NOMO-1 treated with DMSO at 0.1 percent for 48 hours (cell line): ENCODE measurements around the gene PTPN14.
"Not testable (repeated sequence)": the region's sequence is repeated elsewhere in the genome, so short reads cannot be mapped to it uniquely, and the experiment has no call there.

Experiments used
- DNase-seq: peaks from one replicate; lab custom pipeline; 2025; ENCODE audit not compliant: unreplicated experiment; lab: John Stamatoyannopoulos, UW

PTPN14 gene

DNA sequence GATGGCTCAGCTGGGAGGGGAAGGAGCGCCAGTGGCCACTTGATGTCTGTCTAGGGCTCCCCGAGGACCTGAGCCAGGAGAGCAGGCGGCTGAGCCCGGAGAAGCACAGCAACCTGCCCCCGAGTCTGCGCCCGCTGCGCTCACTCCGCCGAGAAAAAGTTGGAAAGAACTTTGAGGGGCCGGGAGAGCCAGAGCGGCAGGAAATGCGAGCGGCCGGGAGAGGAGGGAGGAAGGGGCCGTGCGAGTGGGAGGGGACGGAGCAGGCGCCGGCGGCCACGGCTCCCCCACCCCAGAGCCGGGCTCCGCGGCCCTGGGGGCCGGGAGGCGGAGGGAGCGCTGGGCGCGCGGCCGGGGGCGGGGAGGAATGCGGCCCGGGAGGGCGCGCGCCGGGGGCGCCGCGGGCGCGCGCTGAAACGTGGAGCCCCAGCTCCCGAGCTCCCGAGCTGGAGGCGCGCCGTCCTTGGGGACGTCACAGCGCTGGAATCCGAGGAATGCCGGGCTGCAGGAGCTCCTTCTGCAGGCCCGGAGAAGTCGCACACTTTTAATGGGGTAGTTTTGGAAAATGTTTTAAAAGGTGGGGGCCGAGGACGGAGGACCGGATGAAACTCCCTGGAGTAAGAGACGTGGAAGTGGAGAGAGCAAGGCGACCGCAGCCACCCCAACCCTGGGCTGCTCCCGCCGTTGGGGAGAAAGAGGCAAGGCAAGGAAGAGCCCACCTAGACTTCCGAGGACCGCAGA, at the start of gene PTPN14:
PTPN14 (minus strand) TSS at position 167 of the 738 bp plus-strand sequence. CDS start 86,799 bp downstream, outside the sequence.
- DNase-seq = peak; percentile 4

DNA sequence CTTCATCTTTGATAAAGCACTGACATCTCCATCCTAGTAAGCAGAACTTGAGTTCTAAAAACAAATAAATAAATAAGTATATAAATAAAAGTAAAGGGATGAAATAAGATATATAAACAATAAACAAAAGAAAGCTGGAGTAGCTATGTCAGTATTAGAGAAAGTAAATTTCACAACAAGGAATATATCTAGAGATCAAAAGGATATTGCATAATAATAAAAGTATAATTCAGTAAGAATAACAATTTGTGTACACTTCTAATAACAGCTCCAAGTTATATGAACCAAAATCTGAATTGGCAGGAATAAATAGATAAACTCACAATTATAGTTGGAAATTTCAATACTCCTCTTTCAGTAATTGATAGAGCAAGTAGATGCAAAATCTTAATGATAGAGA, 41.8 kb upstream of the PTPN14 start:
- no peak for DNase-seq

DNA sequence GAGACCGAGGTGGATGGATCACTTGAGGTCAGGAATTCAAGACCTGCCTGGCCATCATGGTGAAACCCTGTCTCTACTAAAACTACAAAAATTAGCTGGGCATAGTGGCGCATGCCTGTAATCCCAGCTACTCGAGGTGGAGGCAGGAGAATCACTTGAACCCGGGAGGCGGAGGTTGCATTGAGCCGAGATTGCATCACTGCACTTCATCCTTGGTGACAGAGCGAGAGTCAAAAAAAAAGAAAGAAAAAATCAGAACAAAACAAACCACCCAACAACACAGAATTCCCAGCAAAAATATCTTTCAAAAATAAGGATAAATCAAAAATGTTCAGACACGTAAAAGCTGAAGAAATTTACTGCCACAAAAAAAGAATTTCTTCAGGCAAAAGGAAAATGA, 40.5 kb upstream of the PTPN14 start:
- not testable (repeated sequence) for DNase-seq

DNA sequence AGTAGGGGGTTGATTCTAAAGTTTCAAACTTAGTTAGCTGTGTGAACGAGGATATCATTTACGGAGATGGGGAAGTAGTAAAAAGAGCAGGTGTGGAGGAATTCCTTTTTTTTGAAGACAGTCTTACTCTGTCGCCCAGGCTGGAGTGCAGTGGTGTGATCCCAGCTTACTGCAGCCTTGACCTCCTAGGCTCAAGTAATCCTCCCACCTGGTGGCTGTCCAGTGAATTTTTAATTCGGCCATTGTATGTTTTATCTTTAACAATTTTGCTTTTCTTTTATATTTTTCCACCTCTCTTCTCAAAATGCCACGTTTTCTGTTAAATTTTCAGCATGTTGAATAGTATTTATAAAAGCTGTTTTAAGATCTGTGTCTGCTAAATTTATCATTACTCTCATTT, 39.3 kb upstream of the PTPN14 start:
- no peak for DNase-seq

DNA sequence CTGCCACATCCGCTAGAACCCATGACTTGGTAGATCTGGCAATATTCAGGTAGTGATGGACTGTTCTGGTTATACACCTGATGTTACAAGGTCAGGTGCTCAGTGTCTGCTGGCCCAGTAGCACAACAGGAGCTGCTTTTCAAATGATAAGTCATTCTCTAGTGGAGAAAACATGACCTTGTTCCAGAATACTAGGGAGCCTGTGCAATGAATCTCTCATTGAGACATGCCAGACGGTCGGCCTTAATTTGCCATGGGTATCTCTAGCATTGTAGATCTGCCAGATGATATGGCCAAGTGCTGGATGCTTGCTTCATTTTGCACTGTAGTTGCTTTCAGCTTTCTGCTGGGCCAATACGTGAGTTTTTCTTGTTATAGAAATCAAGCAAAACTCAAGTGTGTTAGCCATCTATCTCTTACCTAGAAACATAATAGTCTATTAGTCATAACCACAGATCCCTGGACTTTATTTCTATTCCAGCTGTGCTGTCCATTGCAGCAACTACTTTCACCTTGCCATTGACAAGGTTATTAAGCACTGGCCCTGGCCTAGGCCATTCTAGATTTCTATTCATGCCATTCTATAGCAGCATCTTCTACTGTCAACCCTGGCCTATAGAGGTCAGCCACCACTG, 37.7 kb upstream of the PTPN14 start:
- no peak for DNase-seq

DNA sequence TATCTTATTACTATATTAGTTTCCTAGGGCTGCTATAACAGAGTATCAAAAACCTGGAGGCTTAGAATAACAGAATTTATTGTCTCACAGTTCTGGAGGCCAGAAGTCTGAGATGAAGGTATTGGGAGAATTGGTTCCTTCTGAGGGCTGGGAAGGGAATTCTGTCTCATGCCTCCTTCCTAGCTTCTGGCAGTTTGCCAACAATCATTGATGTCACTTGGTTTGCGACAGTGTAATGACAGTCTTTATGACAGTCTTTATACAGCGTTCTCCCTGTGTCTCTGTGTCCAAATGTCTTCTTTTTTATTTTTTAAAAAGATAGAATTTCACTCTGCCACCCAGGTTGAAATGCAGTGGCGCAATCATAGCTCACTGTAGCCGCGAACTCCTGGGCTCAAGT, 35.8 kb upstream of the PTPN14 start:
- DNase-seq = no peak

DNA sequence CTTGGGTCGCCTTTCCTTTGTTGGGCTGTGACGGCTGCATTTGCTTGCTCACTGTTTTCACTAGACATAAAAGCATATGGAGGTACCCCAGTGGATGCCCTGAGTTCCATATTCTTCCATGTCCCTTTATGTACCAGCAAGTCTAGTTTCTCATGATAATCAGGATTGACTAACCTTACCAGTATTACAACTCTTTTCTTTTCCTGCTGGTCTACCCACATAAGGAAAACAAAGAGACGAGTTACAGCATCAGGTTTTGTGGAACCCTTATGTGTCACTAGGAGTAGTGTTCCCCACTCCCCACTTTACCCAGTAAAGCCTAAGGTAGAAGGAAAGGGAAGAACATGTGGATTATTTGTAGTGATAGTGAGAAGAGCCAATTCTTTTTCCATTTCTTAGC, 35.2 kb upstream of the PTPN14 start:
- no peak for DNase-seq

DNA sequence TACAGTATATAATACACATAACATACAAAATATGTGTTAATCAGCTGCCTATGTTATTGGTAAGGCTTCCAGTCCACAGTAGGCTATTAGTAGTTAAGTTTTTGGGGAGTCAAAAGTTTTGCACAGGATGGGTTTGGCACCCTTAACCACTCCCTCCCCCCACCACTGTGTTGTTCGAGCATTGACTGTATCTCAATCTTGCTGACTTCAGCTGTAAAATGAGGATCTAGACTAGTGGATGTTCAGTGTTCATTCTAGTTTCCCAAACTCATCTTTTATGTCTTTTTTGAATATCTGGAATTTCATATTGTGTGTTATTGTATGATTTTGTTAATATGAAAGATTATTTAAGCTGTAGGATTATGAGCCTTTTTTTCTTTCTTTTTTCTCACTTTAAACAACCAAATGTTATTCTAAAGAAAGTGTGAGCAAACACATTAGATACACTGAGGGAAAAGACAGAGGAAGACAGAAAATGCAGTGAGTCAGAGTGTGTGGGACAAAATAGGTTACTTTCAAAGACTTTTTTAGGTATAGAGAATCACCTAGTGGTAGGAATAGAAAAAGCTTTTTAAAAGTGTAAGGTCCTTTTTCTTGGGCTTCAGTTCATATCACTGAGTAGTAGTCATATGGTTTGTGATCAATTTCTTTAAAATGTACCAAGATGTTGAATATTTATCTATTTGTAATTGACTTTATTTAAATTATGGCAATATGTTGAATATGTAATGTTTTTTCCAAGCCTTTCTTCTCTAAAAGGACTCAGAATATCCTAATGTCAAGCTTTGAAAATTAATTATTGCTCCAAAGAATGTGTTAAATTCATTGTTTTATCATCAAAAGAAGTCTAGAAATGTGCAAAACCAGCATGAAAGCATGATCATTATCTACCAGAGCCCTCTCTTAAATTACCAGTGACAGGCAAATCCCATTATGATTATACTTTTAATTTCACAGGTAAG, 33.7 kb upstream of the PTPN14 start:
- DNase-seq = peak; percentile 60

DNA sequence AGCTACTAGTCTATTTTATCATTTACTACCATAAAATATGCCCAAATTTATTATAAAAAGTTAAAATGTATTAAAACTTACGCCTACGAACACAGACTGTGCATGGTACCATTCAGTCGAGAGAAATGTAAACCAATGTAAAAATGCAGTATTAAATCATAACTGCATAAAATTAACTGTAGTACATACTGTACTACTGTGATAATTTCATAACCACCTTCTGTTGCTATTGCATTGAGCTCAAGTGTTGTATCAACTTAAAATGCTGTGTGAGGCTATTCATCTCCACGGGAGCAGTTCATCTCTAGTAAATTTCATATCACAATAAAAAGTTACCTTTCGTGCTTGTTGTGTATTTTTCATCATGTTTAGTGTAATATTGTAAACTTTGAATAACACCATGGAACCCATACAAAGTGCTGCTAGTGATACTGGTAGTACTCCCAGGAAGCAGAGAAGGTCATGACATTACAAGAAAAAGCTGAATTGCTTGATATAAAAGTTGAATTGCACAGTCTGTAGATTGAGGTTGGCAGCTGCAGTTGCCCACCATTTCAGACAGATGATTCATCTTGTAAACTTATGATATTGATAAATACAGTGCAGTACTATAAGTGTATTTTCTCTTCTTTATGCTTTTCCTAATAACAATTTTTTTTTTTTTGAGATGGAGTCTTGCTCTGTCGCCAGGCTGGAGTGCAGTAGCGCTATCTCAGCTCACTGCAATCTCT, 32.6 kb upstream of the PTPN14 start:
- no peak for DNase-seq

DNA sequence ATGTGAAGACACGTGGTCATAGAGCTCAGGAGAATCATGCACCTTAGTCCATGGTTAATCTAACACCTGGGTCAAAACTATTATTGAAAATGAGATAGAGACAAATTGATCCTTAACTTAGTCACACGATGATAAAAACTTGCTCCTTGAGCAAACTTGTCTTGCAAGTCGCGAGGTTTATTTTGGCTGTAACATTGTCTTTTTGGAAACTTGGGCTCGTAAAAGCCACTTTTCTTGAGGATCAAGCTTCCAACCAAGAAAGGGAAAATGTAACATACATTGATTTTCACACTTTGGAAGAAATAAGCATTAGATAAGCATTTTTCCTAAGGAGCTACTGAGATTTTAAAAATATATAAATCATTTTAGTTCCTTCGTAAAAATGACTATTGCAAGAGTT, 31.7 kb upstream of the PTPN14 start:
- no peak for DNase-seq

DNA sequence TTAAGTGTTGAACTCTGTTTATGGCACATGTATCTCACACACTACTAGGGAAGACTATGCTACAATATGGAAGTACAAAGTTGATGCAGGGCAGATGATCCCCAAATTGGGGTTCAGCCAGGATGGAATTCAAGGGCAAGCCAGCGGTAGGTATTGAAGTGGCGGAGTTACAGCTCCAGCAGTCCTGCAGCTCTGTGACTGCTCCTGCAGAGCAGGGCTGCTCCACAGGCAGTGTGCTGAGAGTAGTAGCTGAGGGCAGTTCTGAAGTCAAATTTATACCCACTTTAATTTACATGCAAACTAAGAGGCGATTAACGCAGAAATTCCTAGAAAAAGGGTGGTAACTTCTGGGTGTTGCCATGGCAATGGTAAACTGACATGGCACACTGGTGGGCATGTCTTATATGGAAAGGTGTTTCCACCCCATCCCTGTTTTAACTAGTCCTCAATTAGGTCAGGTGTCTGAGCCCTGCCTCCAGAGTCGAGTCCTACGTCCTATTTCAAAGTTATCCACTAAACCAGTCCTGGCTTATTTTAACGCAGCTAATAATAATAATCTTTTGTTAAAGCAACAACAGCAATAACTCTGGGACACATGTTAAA, 31.0 kb upstream of the PTPN14 start:
- no peak for DNase-seq

DNA sequence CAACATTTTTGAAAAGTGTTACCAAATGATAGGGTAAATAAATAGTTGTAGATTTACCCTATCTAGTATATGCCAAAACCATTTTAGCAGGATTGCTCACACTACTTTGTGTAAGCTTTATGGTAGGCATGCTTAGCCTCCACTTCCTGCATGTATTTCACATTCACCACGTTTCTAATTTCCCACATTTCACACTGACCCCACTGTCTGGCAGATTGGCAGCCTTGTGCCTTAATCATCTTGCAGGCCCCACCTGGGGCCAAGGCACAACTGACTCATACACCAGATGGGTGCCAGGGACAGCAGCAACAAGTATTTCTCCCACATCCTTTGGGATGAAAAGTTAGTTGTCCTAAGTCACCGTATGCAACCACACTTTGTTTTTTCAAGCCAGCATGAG, 30.4 kb upstream of the PTPN14 start:
- DNase-seq = no peak

DNA sequence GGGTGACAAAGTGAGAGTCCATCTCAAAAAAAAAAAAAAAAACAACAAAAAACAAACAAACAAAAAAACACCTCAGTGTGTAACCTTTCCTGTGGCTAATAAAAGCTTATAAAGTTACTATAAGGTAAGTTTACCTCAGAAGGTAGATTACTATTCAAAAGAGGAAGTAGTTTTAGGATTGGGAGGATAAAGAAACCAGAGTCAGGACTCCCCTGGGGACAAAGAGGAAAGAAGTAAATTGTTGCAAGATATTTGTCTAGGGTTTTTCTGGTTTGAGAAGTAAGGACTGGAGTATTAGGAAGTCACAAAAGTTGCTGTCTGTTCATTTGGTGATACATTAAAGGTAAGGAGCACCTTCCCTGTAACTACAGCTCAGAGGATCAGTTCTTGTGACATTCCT, 27.8 kb upstream of the PTPN14 start:
- DNase-seq = peak; percentile 75

DNA sequence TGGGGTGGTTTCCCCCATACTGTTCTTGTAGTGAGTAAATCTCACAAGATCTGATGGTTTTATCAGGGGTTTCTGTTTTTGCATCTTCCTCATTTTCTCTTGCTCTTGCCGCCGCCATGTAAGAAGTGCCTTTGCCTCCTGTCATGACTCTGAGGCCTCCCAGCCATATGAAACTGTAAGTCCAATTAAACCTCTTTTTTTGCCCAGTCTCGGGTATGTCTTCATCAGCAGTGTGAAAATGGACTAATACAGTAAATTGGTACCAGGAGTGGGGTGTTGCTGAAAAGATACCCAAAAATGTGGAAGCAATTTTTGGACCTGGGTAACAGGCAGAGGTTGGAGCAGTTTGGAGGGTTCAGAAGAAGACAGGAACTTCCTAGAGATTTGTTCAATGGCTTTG, 24.7 kb upstream of the PTPN14 start:
- not testable (repeated sequence) for DNase-seq

DNA sequence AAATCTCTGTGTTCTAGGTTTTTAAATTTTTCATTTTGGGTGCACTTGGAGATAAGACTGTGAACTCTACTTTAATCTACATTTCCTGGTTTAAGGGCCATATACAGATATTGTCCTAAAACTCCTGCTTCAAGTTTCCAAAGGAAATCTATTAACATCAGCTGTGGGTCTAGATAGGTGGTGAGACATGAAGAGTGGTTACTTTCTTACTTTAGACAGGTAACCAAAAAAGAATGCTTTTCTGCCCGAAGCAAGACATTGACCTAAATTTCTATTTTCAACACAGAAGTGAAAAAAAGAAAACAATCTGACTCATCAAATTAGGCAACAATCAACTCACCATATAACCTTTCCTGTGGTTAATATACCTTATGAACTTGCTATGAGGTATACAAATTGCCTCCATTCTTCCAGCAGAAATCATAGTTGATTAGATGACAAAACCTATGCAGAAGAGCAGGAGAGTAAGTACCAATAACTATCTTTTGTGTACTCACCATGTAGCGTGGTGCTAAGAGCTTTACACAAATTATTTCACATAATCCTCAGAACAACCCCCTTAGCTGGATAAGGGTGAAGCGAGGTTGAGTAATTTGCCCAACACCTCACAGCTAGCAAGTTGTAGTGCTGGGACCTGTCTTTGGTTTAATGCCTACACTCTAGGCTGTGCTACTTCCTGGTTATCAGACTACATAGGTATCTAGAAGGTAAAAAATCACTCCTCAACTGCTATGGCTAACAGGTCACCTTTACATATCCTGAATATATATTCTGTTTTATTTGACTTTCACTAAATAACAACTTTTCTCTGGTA, 23.4 kb upstream of the PTPN14 start:
- DNase-seq = no peak

DNA sequence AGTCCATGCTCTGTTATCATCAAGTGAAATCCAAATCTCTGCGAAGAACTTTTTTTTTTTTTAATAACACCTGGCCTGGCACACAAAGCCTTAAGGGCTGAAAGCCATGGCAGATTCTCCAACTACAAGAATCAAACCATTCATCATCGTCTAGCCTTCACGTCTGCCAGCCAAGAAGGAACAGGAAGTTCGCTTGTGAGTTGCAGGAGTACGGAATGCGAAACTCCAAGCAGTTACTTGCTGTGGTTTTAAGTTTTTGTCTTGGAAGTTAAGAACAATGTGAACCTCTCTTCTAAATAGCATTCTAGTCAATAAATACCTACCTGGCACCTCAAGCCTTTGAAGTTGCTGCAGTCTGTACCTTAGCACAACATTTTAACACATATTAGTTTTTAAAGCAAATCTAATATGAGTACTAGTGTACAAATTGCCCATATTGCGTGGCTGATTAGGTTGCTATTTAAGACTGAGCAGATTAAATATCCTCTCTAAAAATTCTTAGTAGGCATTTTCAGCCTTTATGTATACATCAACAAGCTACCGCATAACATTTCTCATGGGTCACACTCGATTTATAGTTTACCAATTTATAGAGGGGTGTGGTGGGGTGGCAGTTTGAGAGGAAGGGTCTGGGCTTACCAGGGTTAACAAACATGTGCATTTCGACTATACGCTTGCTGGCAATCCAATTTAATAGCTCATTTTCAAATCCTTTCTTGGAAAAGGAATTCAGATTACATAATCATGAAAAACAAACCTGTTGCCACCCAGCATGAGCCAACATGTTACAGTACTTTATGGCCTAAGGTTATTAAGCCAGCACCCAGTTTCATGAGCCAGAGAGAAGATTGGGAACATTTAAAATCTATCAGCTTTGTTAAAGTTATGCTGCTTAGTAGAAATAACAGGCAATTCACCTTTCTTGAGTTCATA, 22.2 kb upstream of the PTPN14 start:
- no peak for DNase-seq

DNA sequence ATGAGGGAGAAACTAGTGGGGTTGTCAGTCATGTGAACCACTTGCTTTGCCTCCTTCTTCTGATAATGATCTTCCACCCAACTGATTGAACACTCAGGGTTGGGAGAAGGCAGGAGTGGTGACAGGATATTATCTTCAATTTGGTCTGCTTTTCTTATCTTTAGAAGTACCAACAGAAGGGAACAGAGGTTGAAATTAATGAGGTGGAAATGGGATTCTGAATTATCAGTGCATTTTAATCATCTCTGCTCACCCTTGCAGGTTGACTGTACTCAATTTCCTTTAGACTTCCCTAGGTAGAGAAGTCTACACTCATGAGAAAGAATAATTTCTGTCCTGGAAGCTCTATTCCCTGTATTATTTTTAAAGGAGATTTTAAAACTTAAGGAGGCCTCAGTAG, 19.9 kb upstream of the PTPN14 start:
- DNase-seq = no peak

DNA sequence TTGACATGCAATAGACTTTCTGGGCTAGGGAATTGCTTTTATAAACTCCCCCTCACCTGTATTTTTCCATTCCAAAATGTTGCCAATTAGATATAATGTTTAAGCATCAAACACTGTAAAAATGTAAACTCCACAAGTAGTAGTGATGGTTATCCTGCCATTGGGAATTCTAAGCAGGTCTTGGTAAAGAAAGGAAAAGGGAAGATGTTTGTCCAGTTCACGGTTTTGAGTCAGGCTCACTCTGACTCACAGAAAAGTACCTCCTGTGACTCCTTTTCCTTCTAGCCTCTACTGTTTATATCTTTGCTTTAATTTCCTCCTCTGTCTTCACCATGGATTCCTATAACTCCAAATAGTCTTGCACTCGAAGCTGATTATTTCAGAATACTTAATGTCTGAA, 19.0 kb upstream of the PTPN14 start:
- DNase-seq = no peak
